ENCODE data around the gene ALX4.

ALX4 gene

DNA sequence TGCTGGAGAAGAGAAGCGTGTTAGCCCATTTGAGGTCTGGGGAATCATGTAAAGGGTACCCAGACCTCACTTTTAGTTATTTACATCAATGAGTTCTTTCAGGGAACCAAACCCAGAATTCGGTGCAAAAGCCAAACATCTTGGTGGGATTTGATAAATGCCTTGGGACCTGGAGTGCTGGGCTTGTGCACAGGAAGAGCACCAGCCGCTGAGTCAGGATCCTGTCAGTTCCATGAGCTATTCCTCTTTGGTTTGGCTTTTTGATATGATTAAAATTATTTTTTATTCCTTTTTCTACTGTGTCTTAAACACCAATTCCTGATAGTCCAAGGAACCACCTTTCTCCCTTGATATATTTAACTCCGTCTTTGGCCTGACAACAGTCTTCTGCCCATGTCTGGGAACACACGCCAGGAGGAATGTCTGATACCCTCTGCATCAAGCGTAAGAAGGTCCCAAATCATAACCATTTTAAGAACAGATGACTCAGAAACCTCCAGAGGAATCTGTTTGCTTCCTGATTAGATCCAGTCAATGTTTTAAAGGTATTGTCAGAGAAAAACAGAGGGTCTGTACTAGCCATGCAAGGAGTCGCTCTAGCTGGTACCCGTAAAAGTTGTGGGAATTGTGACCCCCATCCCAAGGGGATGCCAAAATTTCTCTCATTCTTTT, 65.2 kb downstream of the ALX4 start:
- no peak for DNase-seq (ENCODE audit: low spot score)

DNA sequence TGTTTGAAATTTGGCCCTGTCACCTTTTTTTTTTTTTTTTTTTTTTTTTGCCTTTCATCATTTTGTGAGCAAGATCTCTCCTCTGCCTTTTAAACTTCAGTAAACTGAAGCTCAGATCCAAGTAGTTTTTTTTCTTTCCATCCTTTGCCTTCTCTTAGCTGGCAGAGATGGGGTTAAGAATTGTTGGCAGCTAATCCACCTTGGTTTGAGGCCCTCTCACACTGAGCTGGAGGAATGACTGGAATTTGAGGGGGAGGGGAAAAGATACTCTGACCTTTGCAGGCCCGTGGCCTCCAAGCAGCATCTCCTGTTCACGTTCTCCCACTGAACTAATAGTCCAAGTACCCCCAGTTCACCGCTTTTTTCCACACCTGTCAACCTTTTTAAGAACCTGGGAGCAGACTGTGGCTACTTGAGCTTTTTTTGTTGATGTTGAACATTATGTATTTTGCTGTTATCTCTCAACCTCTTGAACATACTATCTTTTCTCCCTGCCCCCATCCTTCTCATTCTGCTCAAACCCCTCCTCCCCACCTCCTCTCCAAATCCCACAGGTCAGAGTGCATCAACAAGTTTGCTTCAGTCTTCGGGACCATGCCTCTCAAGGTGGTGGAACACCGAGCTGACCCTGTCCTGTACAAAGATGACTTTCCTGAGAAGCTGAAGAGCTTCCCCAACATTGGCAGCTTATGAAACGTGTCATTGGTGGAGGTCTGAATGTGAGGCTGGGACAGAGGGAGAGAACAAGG, 66.2 kb downstream of the ALX4 start:
- no peak for DNase-seq (ENCODE audit: low spot score)

DNA sequence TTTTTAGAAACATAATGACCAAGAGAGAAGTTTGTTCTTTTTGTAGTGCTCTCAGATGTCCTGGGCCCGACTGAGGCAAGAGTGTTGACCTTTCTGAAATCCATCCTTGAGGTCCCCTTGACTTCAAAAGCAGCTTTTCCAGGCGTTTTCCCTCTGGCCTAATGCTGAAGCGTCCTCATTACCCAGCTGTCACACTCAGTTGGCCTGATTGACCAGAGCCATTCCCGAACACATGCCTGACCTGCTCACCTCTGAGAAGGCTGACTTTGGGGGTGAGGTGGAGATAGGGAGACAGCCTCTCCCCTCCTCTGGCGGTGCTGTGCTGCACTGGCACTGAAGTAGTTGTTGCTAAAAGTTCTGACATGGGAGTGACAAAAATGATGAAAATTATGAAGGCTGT, 66.9 kb downstream of the ALX4 start:
- no peak for DNase-seq (ENCODE audit: low spot score)

DNA sequence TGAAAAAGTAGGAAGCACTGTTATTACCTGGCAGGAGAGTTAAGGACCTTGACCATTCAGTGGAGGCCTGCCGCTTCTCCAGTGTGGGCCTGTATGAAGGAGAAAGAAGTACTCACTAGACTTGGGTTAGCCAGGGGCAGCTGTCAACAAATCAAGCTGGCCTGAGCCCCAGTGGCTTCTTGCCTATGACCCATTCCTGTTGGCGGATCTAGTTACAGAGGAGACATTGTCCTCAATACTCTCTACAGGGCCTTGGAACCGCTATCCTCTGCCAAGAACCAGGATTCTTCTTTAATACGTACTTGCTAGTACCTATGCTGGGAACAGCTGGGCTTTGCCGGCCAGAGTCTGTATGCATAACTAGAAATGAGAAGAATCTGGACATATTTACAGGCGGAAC, 68.1 kb downstream of the ALX4 start:
- DNase-seq (ENCODE audit: low spot score) = peak; percentile 49

DNA sequence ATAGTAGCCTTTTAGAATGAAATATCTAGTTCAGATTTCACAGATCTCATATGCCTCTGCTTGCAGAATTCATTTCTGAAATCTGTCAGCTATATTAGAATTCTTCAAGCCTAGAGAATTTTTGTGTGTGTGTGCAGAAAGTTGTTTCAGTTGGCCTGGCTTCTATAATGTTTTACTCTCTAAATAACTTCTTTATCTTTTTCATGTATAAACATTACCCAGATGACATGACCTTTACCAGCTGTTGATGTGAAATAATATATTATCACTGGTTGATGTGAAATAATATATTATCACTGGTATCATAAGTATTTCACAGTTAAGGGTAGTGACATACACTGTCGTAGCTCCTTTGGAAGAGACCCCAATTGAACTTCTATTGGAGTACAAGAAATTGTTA, 72.8 kb downstream of the ALX4 start:
- DNase-seq (ENCODE audit: low spot score) = no peak

DNA sequence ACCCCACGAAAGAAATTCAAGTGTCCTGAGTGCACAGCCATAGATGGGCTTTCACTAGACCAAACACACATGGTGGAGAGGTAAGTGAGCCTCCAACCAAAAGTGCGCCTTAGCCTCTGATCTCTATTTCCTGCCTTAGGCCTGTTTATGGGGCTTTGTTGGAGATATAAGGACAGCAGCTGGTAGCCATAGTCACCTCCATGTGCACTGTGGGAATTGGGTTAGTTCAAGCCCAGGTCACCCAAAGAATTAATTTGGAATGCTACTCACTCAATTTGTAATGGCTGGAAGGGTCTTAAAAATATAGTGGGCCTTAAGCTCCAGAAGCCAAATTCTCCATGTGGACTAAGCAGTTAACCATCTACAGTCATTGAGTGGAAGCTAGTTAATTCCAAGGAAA, 73.6 kb downstream of the ALX4 start:
- DNase-seq (ENCODE audit: low spot score) = no peak

DNA sequence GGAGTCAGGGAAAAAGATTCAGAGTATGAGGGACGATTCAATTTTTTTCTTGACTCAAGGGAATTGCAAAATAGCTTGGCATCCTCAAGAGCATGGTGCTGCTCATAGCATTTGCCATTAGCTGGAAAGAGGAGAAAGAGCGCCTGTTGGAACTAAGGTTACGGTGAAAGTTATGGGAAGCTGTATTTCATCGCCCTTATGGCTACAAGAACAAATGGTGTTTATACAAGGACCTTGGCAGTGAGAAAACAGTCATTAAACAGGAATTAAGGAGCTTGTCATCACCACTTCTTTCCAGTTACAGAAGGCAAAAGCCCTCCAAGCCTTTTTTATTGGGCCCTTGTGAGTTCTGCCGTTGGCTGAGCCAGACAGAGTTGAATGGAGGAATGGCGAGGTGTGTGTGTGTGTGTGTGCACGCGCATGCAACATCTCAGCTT, 74.2 kb downstream of the ALX4 start:
- no peak for DNase-seq (ENCODE audit: low spot score)

DNA sequence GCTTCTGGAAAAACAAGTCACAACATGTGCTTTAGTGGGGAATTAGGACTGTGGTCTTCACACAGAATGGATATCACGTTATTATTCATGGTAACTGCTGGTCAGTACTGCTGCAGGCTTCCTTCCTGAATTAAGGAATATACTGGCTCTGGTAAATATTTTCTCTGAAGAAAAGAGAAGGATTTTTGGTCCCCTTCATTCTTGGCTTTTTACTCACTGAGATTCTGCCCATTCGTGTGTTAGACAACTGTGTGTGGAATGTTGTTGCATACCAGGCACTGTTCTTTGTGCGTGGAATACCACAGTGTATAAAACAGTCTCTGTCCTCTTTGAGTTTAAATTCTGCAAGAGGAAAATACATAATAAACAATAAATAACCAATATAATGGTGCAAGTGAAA, 80.3 kb downstream of the ALX4 start:
- no peak for DNase-seq (ENCODE audit: low spot score)

DNA sequence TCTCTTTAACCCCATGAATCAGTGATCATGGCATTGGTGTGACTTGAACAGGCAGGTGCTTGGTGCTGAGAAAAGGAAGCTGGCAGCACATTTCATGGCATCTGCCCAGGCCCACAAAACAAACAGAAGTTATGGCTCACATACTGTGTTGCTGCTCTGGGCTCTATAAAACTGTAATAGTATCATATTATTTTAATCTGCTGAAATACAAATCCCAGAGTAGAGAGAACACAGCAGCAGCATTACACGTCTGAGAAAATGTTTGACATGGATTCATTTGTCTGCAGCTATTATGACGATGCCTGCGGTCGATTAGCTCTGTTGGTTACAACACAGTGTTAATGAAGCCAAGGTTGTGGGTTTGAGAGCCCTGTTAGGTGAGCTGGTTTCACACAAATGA, 80.8 kb downstream of the ALX4 start:
- no peak for DNase-seq (ENCODE audit: low spot score)

DNA sequence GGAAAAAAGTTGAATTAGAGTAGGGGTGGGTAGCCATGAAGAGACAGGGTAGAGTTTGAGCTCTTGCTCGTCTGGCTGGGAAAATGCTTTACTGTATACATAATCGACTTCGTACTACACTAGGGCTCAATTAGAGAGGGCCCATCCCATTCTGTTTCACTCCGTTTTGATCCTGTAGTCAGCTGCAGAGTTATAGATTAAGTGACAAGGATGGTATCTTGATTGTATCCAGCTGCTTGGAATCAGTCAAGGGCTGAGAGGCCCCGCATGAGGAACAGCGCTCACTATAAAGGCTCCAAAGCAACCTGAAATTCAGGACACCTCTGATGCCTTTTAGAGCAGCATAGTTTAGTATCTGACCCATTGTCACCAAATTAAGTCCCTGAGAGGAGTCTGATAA, 81.6 kb downstream of the ALX4 start:
- no peak for DNase-seq (ENCODE audit: low spot score)

DNA sequence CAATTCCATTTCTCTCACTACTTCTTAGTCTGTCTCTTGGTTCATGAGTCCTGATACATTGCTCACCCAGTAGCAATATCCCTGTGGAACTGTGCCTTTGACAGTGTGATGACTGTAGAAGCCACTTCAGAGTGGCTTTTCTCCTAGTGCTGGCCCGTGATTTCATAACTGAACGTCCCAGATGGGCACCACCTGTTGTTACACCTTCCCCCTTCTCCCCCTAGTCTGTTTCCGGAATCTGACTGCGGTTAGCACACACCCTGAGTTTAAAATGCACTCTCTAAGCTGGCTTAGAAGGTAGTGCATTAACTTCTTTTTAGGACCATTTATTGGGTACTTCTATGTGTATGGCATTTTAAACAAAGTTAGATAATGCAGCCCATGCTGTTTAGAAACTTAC, 83.0 kb downstream of the ALX4 start:
- DNase-seq (ENCODE audit: low spot score) = no peak

DNA sequence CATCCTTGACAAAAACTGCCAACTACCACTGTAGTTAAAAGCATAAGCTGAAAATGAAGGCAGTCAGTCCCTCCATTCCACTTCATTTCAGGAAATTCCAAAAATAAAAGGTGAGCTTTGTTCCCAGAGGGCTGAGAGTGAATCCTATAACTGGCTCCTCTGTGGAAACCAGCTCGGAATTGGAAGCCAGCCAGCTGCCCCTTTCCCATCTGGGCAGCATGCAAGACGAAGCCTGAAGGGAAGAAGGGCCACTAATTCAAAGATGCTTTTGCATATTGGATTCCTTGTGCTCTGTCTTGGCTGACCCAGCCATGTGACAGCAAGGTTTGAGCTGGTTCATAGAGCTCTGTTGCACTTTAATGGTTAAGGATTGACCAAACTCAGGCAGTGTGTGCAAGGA, 83.4 kb downstream of the ALX4 start:
- no peak for DNase-seq (ENCODE audit: low spot score)

DNA sequence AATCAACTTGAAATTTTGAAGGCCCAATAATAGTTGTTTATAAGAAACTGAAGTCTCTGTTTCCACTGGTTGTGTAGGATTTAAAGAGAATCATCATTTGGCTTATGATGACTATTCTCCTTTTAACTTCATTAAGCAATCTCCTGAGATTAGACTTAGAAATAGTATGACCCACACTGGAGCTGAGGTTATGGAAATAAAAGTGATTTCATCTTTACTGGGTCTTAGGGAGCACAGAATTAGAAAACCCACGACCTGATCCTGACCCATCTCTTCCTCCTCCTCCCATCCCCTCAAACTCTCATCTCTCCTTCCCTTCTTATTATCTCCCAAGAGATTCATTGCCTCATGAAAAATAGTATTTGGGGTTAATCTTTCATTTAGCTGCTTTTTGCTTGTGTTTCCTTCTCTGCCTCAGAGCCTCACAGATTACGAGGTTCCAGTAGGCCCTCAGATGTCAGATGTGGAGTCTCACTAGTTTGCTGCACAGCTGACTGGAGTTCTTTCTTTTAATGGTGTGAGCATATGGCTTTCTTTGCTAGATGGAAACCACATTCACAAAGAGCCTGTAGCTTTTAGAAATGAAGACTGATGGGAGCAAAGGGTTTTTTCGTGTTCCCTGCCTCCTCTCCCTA, 85.0 kb downstream of the ALX4 start:
- no peak for DNase-seq (ENCODE audit: low spot score)

DNA sequence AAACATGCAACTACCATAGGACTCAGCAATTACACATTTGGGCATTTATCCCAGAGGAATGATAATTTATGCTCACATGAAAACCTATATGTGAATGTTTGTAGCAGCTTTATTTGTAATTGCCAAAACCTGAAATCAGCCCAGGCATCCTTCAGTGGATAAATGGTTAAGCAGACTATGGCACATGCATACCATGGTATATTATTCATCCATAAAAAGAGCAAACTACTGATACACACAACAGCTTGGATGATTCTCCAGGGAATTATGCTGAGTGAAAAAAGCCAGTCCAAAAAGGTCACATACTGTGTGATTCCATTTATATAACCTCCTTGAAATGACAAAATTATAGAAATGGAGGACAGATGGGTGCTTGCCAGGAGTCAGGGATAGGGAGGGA, 86.7 kb downstream of the ALX4 start:
- DNase-seq (ENCODE audit: low spot score) = no peak

DNA sequence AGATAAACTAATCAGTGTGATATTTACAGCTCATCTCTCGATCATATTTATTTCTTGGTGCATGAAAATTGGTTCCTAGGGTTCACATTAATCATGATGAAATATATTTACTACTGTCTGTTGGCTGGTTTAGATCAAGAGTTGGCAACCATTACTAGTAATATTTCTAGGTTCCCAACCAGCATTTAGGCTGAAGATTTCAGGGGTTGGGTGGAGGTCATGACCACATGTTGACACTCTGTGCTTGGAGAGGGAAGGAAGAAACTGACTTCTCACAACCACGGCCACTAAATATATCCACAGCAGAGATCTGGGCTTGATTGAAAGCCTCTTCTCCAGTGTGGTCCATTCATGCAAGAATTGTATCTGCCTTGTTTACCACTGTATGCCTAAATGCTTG, 87.9 kb downstream of the ALX4 start:
- no peak for DNase-seq (ENCODE audit: low spot score)

DNA sequence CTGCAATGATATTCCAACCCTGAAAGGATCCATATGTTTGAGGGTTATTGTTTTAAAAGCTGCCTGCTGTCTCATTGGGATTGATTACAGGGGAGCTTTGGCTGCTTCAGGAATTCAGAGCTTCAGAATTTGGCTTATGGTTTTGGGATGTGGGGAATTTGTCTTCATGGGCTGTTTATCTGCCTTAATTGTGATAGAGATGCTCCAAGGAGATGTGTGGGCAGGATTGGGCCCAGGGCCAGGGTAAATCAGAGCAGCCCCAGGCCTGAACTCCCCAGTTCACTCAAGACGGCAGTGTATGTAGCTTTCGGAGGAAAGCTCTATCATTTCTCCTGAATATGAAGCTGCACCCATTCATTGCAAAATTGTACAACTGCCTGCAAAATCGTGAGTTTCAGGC, 88.5 kb downstream of the ALX4 start:
- no peak for DNase-seq (ENCODE audit: low spot score)

DNA sequence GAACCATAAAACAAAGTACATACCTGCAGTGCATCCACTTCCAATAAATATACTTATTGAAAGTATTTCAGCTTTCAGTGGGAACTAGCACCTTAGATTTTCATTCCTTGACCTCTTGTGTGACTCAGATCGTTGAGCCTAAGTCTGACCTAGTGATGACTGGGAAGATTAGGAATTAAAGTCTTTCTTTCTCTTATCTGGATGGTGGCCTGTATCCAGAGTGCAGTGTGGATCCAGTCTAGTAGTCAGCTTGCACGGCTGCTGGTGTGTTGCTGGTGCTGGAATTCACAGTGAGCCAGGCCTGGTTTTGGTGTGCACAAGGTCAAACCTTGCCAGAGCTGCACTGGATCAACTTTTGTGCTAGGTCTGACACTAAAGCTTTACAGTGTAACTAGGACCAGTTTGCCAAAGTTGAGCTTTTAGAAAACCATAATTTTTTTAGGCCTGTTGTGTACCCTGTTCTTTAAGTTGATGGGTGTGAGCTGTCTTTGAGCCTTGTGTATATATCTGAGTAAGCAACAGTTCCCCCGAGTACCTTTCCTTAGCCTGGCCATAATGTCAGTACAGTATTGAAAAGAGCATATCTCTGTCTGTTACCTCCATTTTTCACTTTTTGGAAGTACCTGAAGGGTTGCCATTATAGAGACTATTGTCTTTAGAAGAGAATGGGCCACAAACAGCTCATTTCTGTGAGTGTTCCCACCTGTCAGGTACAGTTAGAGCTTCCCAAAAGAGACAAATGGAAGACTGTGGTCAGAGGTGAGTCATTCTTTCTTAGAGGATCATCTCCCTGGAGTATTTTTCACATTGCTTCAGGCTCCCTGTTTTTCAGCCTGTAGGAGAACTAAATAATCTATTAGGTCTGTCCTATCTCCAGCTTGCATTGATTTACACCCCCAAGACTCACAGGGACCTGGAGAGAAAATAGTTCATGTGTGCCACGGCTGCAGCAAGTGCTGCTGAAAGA, 89.8 kb downstream of the ALX4 start:
- DNase-seq (ENCODE audit: low spot score) = no peak

DNA sequence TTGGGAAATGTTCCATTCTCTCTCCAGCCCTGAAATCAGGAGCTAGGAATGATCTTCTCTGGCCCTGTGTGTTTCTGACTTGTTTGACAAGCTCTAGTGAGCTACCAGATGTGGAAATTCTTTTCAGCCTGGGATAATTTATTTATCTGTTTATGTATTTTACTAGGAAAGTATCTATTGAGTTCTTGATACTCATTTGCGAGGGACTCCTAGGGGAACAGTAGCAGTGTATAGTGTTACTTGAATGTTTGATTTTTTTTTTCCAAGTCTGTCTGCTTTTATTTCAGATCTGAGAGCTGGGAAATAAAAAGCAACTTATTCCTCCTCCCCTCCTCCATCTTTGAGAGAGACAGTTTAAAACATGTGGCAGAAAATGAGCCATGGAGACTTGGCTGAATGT, 92.5 kb downstream of the ALX4 start:
- no peak for DNase-seq (ENCODE audit: low spot score)

DNA sequence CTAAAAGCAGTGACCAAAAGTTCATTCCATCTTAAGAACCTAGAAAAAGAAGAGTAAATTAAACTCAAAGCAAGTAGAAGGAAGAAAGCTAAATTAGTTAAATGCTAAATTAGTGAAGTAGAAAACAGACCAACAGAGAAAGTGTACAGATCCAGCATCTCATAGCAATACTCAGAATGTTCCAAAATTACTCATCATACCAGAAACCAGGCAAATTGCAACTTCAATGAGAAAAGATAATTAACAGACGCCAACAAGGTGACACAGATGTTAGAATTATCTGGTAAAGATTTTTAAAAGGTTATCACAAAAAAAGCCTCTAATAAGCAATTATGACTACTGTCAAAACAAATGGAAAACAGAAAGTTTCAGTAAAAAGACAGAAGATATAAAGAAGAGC, 96.8 kb downstream of the ALX4 start:
- no peak for DNase-seq (ENCODE audit: low spot score)

DNA sequence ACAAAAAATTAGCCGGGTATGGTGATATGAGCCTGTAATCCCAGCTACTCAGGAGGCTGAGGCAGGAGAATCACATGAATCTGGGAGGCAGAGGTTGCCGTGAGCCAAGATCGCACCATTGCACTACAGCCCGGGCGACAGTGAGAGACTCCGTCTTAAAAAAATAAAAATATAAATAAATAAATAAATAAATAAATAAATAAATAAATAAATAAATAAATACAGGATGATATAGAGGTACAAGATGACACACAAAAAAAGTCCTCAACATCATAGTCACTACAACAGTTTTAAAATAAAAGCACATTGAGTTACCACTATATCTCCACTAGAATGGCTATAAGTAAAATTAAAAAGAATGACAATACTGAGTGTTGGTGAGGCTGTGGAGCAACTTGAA, 97.8 kb downstream of the ALX4 start:
- no peak for DNase-seq (ENCODE audit: low spot score)
